Breast epithelium (tissue), 3 donors: ENCODE results near the gene SLC44A1.

Source experiments
- CTCF ChIP-seq, 3 donors: fragments of 450-650 bp; IDR thresholded peaks; one replicate each; pipeline ENCODE4 v1.5.1; 2016 to 2017; ENCODE audit warnings: antibody characterized with exemption in 3 of 3, mild to moderate bottlenecking in 3 of 3, moderate library complexity in 3 of 3
- POLR2A ChIP-seq: fragments of 450-650 bp; IDR thresholded peaks from one replicate; pipeline ENCODE4 v1.6.1; 2016; ENCODE audit warnings: antibody characterized with exemption, mild to moderate bottlenecking, moderate library complexity
- POLR2AphosphoS5 ChIP-seq, 3 donors: sonication (generic); formaldehyde crosslinking; IDR thresholded peaks; one replicate each; pipeline ENCODE4 v1.6.1; 2017; ENCODE audit warnings: antibody characterized with exemption in 3 of 3

GRCh38 chr9:105252405-105252756 lies 7.9 kb downstream of the SLC44A1 start:
- TF ChIP-seq POLR2AphosphoS5 (IDR thresholded peaks at IDR 0.05) (no peak), CTCF (IDR thresholded peaks at IDR 0.05) (no peak), POLR2A (no peak)
